Kidney (tissue), 14 donors: ENCODE measurements around the gene AXIN1. TPM values are rescaled to one million over a fixed set of nuclear protein-coding genes. Genes with fewer than 3 reads are reported as not detected.

Experiments used
- DNase-seq, 5 donors: peaks; one replicate each; pipeline ENCODE4 v3.0.0-alpha.2; 2013 to 2020
- FAIRE-seq: peaks from 2 replicates; lab custom pipeline; 2012; peaks lifted over from hg19 to GRCh38; lab: Jason Lieb, UNC
- H3K27ac ChIP-seq, 2 donors: one replicate each; pipeline ENCODE4 v1.7.0; 2013; ENCODE audit warnings: low read depth in 2 of 2, low read length in 2 of 2, inconsistent platforms in 1 of 2
- H3K27me3 ChIP-seq: one replicate; pipeline ENCODE4 v1.7.1; 2013; ENCODE audit warnings: low read length, inconsistent platforms; ENCODE audit not compliant: control insufficient read depth, insufficient read depth
- H3K36me3 ChIP-seq, 3 donors: one replicate each; pipeline versions ENCODE4 v1.7.0 to v1.7.1; 2013; ENCODE audit warnings: low read length in 3 of 3, control low read depth in 1 of 3, inconsistent platforms in 1 of 3; ENCODE audit not compliant: insufficient read depth in 3 of 3, control insufficient read depth in 2 of 3
- H3K4me1 ChIP-seq, 3 donors: one replicate each; pipeline versions ENCODE4 v1.7.0 to v1.7.1; 2013; ENCODE audit warnings: low read length in 3 of 3, inconsistent platforms in 1 of 3, low read depth in 1 of 3; ENCODE audit not compliant: control insufficient read depth in 2 of 3, insufficient read depth in 2 of 3
- H3K4me3 ChIP-seq, 3 donors: one replicate each; pipeline versions ENCODE4 v1.7.0 to v1.8.1; 2013; ENCODE audit warnings: low read length in 3 of 3, control low read depth in 1 of 3, inconsistent platforms in 1 of 3
- H3K9ac ChIP-seq, 3 donors: one replicate each; pipeline versions ENCODE4 v1.7.0 to v1.7.1; 2013; ENCODE audit warnings: low read length in 3 of 3, control low read depth in 1 of 3, inconsistent platforms in 1 of 3
- H3K9me3 ChIP-seq, 3 donors: one replicate each; pipeline versions ENCODE4 v1.7.0 to v1.7.1; 2013; ENCODE audit warnings: low read length in 3 of 3, control low read depth in 1 of 3, inconsistent platforms in 1 of 3; ENCODE audit not compliant: control insufficient read depth in 2 of 3, insufficient read depth in 1 of 3
- CTCF ChIP-seq: IDR thresholded peaks from 3 replicates; pipeline ENCODE4 v1.5.1; 2012; ENCODE audit warnings: mild to moderate bottlenecking, moderate library complexity, borderline replicate concordance; ENCODE audit not compliant: insufficient read depth; ENCODE audit errors: extremely low read depth
- intact Hi-C: fragments of 100-400 bp; cut with DNase I; formaldehyde crosslinking; loops from one replicate; pipeline ENCODE4 v1.11.1; 2022
- polyA plus RNA-seq: library from polyadenylated mRNA; stranded (reverse); fragments of 350-450 nt; fragmentation: Illumina TruSeq; extraction: RNeasy Lipid Tissue Mini Kit (QIAGEN cat#74804); gene quantifications from one replicate; pipeline ENCODE4 v1.2.3, GENCODE V29; 2014; ENCODE audit warnings: low read depth, low replicate concordance; ENCODE audit not compliant: insufficient read depth
- total RNA-seq: library from RNA; stranded (reverse); fragmentation: NEBNext Ultra II Directional; extraction: Animal tissue kit (Norgen Biotek cat#: 25700); gene quantifications from one replicate; pipeline ENCODE4 v1.2.1, GENCODE V29; 2021
- donor health status: control.
- donor health status: control.
- donor health status: control.
- donor health status: control.
- donor health status: control.
- donor health status: DM: yes; HTN: yes; CAD: no.
- donor health status: Normal renal cell carcinoma (clear cell type).

The AXIN1 gene
- total and polyA plus RNA-seq, 2 donors from 2014 or later, result 9.7 to 24.6 TPM

- no peaks in the 10 kb centered on the region for H3K9me3 ChIP-seq
- H3K9ac ChIP-seq, result no peak overlapping the region
- DNase-seq, result peak in 3 of 5 donors; percentile 19 to 64 (median 55)
- H3K4me3 ChIP-seq, result no peak overlapping the region
- no peaks in the 10 kb centered on the region for H3K4me1 ChIP-seq
- no peaks in the 10 kb centered on the region for H3K36me3 ChIP-seq
- intact Hi-C loops, result no loop called here
- FAIRE-seq, result no peak
- TF ChIP-seq CTCF, result no peak
- H3K27ac ChIP-seq, result no peak overlapping the region
- no peaks in the 10 kb centered on the region for H3K27me3 ChIP-seq
Observed at GRCh38 chr16:276426-277077, 76.0 kb downstream of the AXIN1 start.

- intact Hi-C loops, result no loop called here
- H3K27me3 ChIP-seq, result no peaks in the 10 kb centered on the region
- H3K27ac ChIP-seq, result no peak within 1 kb of the TSS
- H3K4me3 ChIP-seq, result no peak within 1 kb of the TSS
- no peaks in the 10 kb centered on the region for H3K9me3 ChIP-seq
- DNase-seq (peak in 1 of 5 donors; percentile 59), FAIRE-seq (no peak)
- no peak for TF ChIP-seq CTCF
- H3K36me3 ChIP-seq, result no peaks in the 10 kb centered on the region
- H3K4me1 ChIP-seq, result no peaks in the 10 kb centered on the region
- H3K9ac ChIP-seq, result no peak within 1 kb of the TSS
Observed at GRCh38 chr16:275786-276232, 76.7 kb downstream of the AXIN1 start, which contains the start of gene RGS11. RGS11 (minus strand) TSS chr16:275944; CDS start chr16:275911, 33 bp downstream.

DNA sequence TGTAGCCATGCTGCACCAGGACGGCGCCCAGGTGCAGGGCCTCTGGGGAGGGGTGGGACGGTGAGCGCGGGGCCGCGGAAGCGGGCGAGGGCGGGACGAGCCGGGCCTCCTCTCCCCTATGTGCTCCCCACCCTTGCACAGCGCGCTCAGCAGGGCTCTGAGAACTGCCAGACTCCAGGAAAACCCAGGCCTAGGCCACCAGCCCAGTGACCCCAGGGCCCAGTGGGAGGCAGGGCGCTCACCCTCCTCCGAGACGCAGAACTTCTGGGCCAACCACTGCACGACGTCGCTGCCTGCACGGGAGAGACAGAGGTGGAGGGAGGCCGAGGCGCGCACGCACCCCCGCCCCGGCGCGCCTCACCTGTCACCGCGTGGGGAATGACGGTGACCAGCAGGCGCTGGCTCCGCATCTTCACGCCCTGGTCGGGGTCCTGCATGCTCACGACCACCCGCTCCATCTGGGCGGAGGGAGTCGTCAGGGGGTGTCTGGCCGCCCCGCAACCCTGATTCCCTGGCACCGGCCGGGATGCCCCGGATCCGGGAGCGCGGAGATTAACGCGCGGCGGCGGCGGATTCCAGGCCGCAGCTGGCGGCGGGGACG is 77.4 kb downstream of the AXIN1 start:
- TF ChIP-seq CTCF, result no peak
- no peak for FAIRE-seq
- Histone ChIP-seq H3K36me3 (no peaks in the 10 kb centered on the region), H3K27me3 (no peaks in the 10 kb centered on the region), H3K9ac (no peak overlapping the region), H3K9me3 (no peaks in the 10 kb centered on the region), H3K27ac (no peak overlapping the region), H3K4me1 (no peaks in the 10 kb centered on the region), H3K4me3 (no peak overlapping the region)
- peak in 4 of 5 donors; percentile 17 to 68 (median 45) for DNase-seq
- intact Hi-C loops, result no loop called here
